B cell (primary cell): ENCODE data around the gene RAB42. TPM values are rescaled to one million over a fixed set of nuclear protein-coding genes. Genes with fewer than 3 reads are reported as not detected.

ENCODE experiments used
- ATAC-seq: fragments of 200-7000 bp; cut with Tn5 transposase; one replicate; pipeline ENCODE4 v1.10.0; 2021; ENCODE audit warnings: low read depth, mild to moderate bottlenecking, moderate number of reproducible peaks, moderate library complexity
- CTCF ChIA-PET: fragments of 350-600 bp; sonication (Branson Sonifier 250); formaldehyde crosslinking; loops from one replicate; lab custom pipeline; 2021; ENCODE audit warnings: antibody characterized with exemption, inconsistent platforms; lab: Charles Lee
- POLR2A ChIA-PET: fragments of 350-600 bp; sonication (Branson Sonifier 250); formaldehyde crosslinking; loops from one replicate; lab custom pipeline; 2021; ENCODE audit warnings: antibody characterized with exemption; lab: Charles Lee
- DNase-seq: peaks from one replicate; pipeline ENCODE4 v3.0.0; 2013
- H2AFZ ChIP-seq: 2 replicates; pipeline ENCODE4 v1.6.1; 2012; ENCODE audit warnings: mild to moderate bottlenecking, low read depth, low read length; ENCODE audit not compliant: insufficient read depth, poor library complexity, severe bottlenecking
- H3K27ac ChIP-seq, 2 donors: 1 replicate in 1 of 2; 2 replicates in 1 of 2; pipeline ENCODE4 v1.5.1; 2012 to 2013; ENCODE audit warnings: low read length in 2 of 2, mild to moderate bottlenecking in 2 of 2, moderate library complexity in 1 of 2
- H3K27me3 ChIP-seq, 4 experiments: fragments of 200-600 bp in 1 of 4; sonication (generic) in 1 of 4; replicated peaks in 1 of 4; 1 replicate in 2 of 4; 2 replicates in 2 of 4; pipeline versions ENCODE4 v1.6.1 to v1.7.0; 2013 to 2016; ENCODE audit warnings: low read length in 3 of 4, mild to moderate bottlenecking in 2 of 4, mixed read lengths in 1 of 4, moderate library complexity in 1 of 4; ENCODE audit not compliant: insufficient read depth in 4 of 4, control insufficient read depth in 3 of 4; ENCODE audit errors: control extremely low read depth in 1 of 4
- H3K36me3 ChIP-seq, 2 experiments: replicated peaks in 1 of 2; 1 replicate in 1 of 2; 2 replicates in 1 of 2; pipeline versions ENCODE4 v1.6.1 to v1.7.1; 2013; ENCODE audit warnings: low read length in 1 of 2; ENCODE audit not compliant: insufficient read depth in 2 of 2, control insufficient read depth in 1 of 2; ENCODE audit errors: control extremely low read depth in 1 of 2, extremely low read depth in 1 of 2
- H3K4me1 ChIP-seq, 2 donors: fragments of 200-600 bp in 1 of 2; sonication (generic) in 1 of 2; 1 replicate in 1 of 2; 2 replicates in 1 of 2; pipeline versions ENCODE4 v1.5.1 to v1.6.1; 2013 to 2017; ENCODE audit warnings: low read length in 2 of 2; ENCODE audit not compliant: control insufficient read depth in 2 of 2, insufficient read depth in 2 of 2
- H3K4me2 ChIP-seq: replicated peaks from 2 replicates; pipeline ENCODE3; 2012; ENCODE audit warnings: mild to moderate bottlenecking, low read depth, low read length; ENCODE audit not compliant: poor library complexity, severe bottlenecking
- H3K4me3 ChIP-seq, 5 experiments: fragments of 200-600 bp in 1 of 5; sonication (generic) in 1 of 5; 1 replicate in 3 of 5; 2 replicates in 2 of 5; pipeline versions ENCODE4 v1.5.1 to v1.7.0; 2011 to 2016; ENCODE audit warnings: low read length in 4 of 5, mild to moderate bottlenecking in 4 of 5, low read depth in 2 of 5, control low read depth in 1 of 5, moderate library complexity in 1 of 5; ENCODE audit not compliant: insufficient read depth in 1 of 5; ENCODE audit errors: control extremely low read depth in 1 of 5, extremely low read depth in 1 of 5
- H3K79me2 ChIP-seq: fragments of 200-600 bp; sonication (generic); one replicate; pipeline ENCODE4 v1.6.0; 2016; ENCODE audit warnings: low read length; ENCODE audit not compliant: control insufficient read depth, insufficient read depth
- H3K9ac ChIP-seq: fragments of 200-600 bp; sonication (generic); 2 replicates; pipeline ENCODE4 v1.6.1; 2017; ENCODE audit warnings: mild to moderate bottlenecking, low read length, moderate library complexity
- H3K9me3 ChIP-seq, 3 donors: one replicate each; pipeline versions ENCODE4 v1.6.1 to v1.7.1; 2013; ENCODE audit warnings: low read length in 2 of 3; ENCODE audit not compliant: control insufficient read depth in 2 of 3, insufficient read depth in 1 of 3; ENCODE audit errors: control extremely low read depth in 1 of 3
- H4K20me1 ChIP-seq: 2 replicates; pipeline ENCODE4 v1.6.0; 2012; ENCODE audit warnings: mild to moderate bottlenecking, low read length; ENCODE audit not compliant: insufficient read depth, control insufficient read depth, poor library complexity, severe bottlenecking
- H3K27ac Mint-ChIP-seq: one replicate; pipeline ENCODE4 v1.8.0; 2021; ENCODE audit warnings: mixed read lengths
- H3K27me3 Mint-ChIP-seq: one replicate; pipeline ENCODE4 v1.8.0; 2021; ENCODE audit warnings: mixed read lengths
- H3K4me1 Mint-ChIP-seq: one replicate; pipeline ENCODE4 v1.8.0; 2021; ENCODE audit warnings: mixed read lengths
- H3K4me3 Mint-ChIP-seq: one replicate; pipeline ENCODE4 v1.8.0; 2021; ENCODE audit warnings: mixed read lengths
- H3K9me3 Mint-ChIP-seq: one replicate; pipeline ENCODE4 v1.8.0; 2022; ENCODE audit warnings: mixed read lengths; ENCODE audit not compliant: insufficient read depth
- EZH2 ChIP-seq: IDR thresholded peaks from 2 replicates; pipeline ENCODE4 v1.6.1; 2012; ENCODE audit warnings: borderline replicate concordance, low read depth, mild to moderate bottlenecking, moderate library complexity, low read length; ENCODE audit not compliant: insufficient read depth, poor library complexity, severe bottlenecking
- WGBS: methylation state at CpG from one replicate; pipeline ENCODE4 v1.1.5; 2013; ENCODE audit warnings: missing lambda C conversion rate; ENCODE audit not compliant: insufficient coverage; 5-methylcytosine and 5-hydroxymethylcytosine counted together
- intact Hi-C: fragments of 100-400 bp; cut with micrococcal nuclease; formaldehyde crosslinking; loops from one replicate; pipeline ENCODE4 v1.10.0; 2022
- polyA plus RNA-seq: library from polyadenylated mRNA; depleted of rRNA; stranded (reverse); fragments of >200 nt; gene quantifications from 2 replicates; pipeline ENCODE4 v1.2.3, GENCODE V29; 2012
- small RNA-seq: library from RNA; depleted of rRNA; stranded (forward); fragments of <200 nt; gene quantifications from one replicate; pipeline ENCODE3, GENCODE V24; 2012; ENCODE audit warnings: low replicate concordance, low read depth; ENCODE audit not compliant: insufficient read length
- total RNA-seq, 2 donors: library from RNA; stranded (reverse); fragments of 120-200 nt in 1 of 2; gene quantifications; 1 replicate in 1 of 2; 2 replicates in 1 of 2; pipeline versions ENCODE4 v1.2.3 to v1.2.4, GENCODE V29; 2013 to 2022
- TF ChIP-seq, protein P1 (sequence below): fragments of 200-600 bp; IDR thresholded peaks from one replicate; pipeline ENCODE4 v1.8.0; 2022; ENCODE audit warnings: antibody characterized with exemption, mild to moderate bottlenecking

The RAB42 gene
- total and polyA plus RNA-seq, 2 donors (not counting 1 experiment from before 2014, with no cell fraction given), result not detected

DNA sequence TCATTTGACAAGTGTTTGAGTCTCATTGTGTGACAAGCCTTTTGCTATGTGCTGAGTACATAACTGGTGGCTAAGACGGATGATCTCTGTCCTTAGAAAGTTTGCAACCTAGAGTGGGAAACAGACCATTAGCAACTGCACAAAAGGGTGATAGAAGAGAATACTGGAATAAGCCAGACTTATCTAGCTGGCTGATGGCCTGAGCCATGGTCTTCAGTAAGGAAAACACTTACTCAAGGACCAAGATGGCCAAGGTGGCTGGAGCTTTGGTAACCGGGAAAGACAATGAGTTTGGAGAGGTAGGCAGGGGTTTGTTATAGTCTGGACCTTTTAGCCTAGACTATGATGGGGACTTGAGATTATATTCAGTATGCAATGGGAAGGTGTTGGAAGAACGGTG lies 52.4 kb downstream of the RAB42 start:
- Histone ChIP-seq H3K4me2 (peak overlapping the region; percentile 97), H3K9me3 (no peaks in the 10 kb centered on the region), H3K9ac (peak overlapping the region; percentile 45), H2AFZ (no peak overlapping the region), H4K20me1 (no peaks in the 10 kb centered on the region), H3K27me3 (no peaks in the 10 kb centered on the region), H3K36me3 (no peaks in the 10 kb centered on the region), H3K4me3 (peak overlapping the region in 2 of 5 experiments; percentile 9 to 91), H3K27ac (peak overlapping the region; percentile 97 to 100), H3K79me2 (peaks cover 46% of the 10 kb centered on the region), H3K4me1 (peaks cover 33 to 41% of the 10 kb centered on the region in 2 donors)
- no peak for TF ChIP-seq EZH2
- TF ChIP-seq, protein P1, sequence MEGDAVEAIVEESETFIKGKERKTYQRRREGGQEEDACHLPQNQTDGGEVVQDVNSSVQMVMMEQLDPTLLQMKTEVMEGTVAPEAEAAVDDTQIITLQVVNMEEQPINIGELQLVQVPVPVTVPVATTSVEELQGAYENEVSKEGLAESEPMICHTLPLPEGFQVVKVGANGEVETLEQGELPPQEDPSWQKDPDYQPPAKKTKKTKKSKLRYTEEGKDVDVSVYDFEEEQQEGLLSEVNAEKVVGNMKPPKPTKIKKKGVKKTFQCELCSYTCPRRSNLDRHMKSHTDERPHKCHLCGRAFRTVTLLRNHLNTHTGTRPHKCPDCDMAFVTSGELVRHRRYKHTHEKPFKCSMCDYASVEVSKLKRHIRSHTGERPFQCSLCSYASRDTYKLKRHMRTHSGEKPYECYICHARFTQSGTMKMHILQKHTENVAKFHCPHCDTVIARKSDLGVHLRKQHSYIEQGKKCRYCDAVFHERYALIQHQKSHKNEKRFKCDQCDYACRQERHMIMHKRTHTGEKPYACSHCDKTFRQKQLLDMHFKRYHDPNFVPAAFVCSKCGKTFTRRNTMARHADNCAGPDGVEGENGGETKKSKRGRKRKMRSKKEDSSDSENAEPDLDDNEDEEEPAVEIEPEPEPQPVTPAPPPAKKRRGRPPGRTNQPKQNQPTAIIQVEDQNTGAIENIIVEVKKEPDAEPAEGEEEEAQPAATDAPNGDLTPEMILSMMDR, result no peak
- H3K27ac Mint-ChIP-seq, result peak overlapping the region; percentile 99
- ChIA-PET CTCF (interaction anchor here (0.6 to 4.8 kb wide), 7 partner anchors 25 to 390 kb away, joined by 3 to 46 read pairs (median 6); partner anchors contain the start of genes GMEB1 and YTHDF2), POLR2A (interaction anchor here (0.7 to 3.2 kb wide), 7 partner anchors 8 to 270 kb away, joined by 3 to 54 read pairs (median 4); partner anchors contain the start of genes EPB41, GMEB1 and YTHDF2)
- intact Hi-C loops, result loop anchor here (10.0 kb wide), 1 partner anchor 400 kb away; no protein-coding TSS in a partner anchor
- H3K27me3 Mint-ChIP-seq, result no peaks in the 10 kb centered on the region
- H3K4me3 Mint-ChIP-seq, result peak overlapping the region; percentile 100
- DNase-seq, result peak; percentile 21
- no peaks in the 10 kb centered on the region for H3K9me3 Mint-ChIP-seq
- peaks cover 60% of the 10 kb centered on the region for H3K4me1 Mint-ChIP-seq
- 100% methylated on average over 2 of the region's 3 CpGs for WGBS
- ATAC-seq, result no peak

Small RNA genes within 50 kb of the gene (small RNA-seq; reads per million reads assigned to genes)
- gene SNORA16A, result not detected
- not detected for gene SNORA44
- gene SNORA61, result not detected
- gene SNORD99, result 543 reads per million, percentile 98 among the genes with 10 or more reads in this experiment

Other genes starting within 250 kb of the RAB42 start
- gene PHACTR4, start 222.5 kb upstream of the RAB42 start, total RNA-seq, result 41.6 and 42.7 TPM in 2 replicates
- gene PHACTR4, start 222.5 kb upstream of the RAB42 start, polyA plus RNA-seq, result 9.8 and 11.9 TPM in 2 replicates
- 16.3 and 17.5 TPM in 2 replicates for gene RCC1, start 86.2 kb upstream of the RAB42 start, total RNA-seq
- 9.7 and 10.9 TPM in 2 replicates for gene RCC1, start 86.2 kb upstream of the RAB42 start, polyA plus RNA-seq
- gene TRNAU1AP, start 39.2 kb upstream of the RAB42 start, total RNA-seq, result 45.2 and 48.5 TPM in 2 replicates
- 39.8 and 42.1 TPM in 2 replicates for gene TRNAU1AP, start 39.2 kb upstream of the RAB42 start, polyA plus RNA-seq
- 18.5 and 19.1 TPM in 2 replicates for gene TAF12, start 50.8 kb downstream of the RAB42 start, total RNA-seq
- 15.8 and 22.5 TPM in 2 replicates for gene TAF12, start 50.8 kb downstream of the RAB42 start, polyA plus RNA-seq
- not detected in 2 replicates for gene RNU11, start 56.3 kb downstream of the RAB42 start, total RNA-seq
- not detected in 2 replicates for gene RNU11, start 56.3 kb downstream of the RAB42 start, polyA plus RNA-seq
- 21.7 and 24.8 TPM in 2 replicates for gene GMEB1, start 76.5 kb downstream of the RAB42 start, total RNA-seq
- gene GMEB1, start 76.5 kb downstream of the RAB42 start, polyA plus RNA-seq, result 7.5 and 10.8 TPM in 2 replicates
- gene YTHDF2, start 144.7 kb downstream of the RAB42 start, total RNA-seq, result 58.8 and 73.0 TPM in 2 replicates
- gene YTHDF2, start 144.7 kb downstream of the RAB42 start, polyA plus RNA-seq, result 26.3 and 35.1 TPM in 2 replicates
- gene OPRD1, start 219.9 kb downstream of the RAB42 start, total RNA-seq, result not detected in 2 replicates
- not detected in 2 replicates for gene OPRD1, start 219.9 kb downstream of the RAB42 start, polyA plus RNA-seq